CD4-positive, alpha-beta T cell treated with Interferon alpha-2 for 1 hour (primary cell): ENCODE results near the gene TOMT.
"Not testable (repeated sequence)": the region's sequence is repeated elsewhere in the genome, so short reads cannot be mapped to it uniquely, and the experiment has no call there.

Experiments
- DNase-seq, 2 donors: peaks; one replicate each; pipeline ENCODE4 v3.0.0-alpha.2; 2020 to 2022

Gene TOMT

GRCh38 chr11:72129381-72129780 is 23.7 kb downstream of the TOMT start:
- DNase-seq: no peak

GRCh38 chr11:72132646-72133045 is 26.9 kb downstream of the TOMT start:
- no peak for DNase-seq

GRCh38 chr11:72135473-72135872 is 29.7 kb downstream of the TOMT start, which contains the start of gene FOLR3:
Gene FOLR3, plus strand, starts transcription at chr11:72135725. Its CDS starts 228 bp downstream, at chr11:72135953.
- DNase-seq: not testable (repeated sequence)

- no peak for DNase-seq
Observed at GRCh38 chr11:72135891-72136683, 30.4 kb downstream of the TOMT start.

GRCh38 chr11:72136684-72137262 is 31.0 kb downstream of the TOMT start:
- no peak for DNase-seq

- DNase-seq: no peak
Observed at GRCh38 chr11:72138821-72139390, 33.2 kb downstream of the TOMT start.

GRCh38 chr11:72139500-72139899 is 33.8 kb downstream of the TOMT start:
- DNase-seq: no peak

- DNase-seq: no peak
Observed at GRCh38 chr11:72140661-72141060, 34.9 kb downstream of the TOMT start.

GRCh38 chr11:72141066-72141465 is 35.3 kb downstream of the TOMT start:
- no peak for DNase-seq

- DNase-seq: not testable (repeated sequence)
Observed at GRCh38 chr11:72142086-72142485, 36.4 kb downstream of the TOMT start.

- not testable (repeated sequence) for DNase-seq
Observed at GRCh38 chr11:72142543-72142942, 36.8 kb downstream of the TOMT start.

- DNase-seq: no peak
Observed at GRCh38 chr11:72144807-72145565, 39.3 kb downstream of the TOMT start.

- DNase-seq: no peak
Observed at GRCh38 chr11:72146625-72147024, 40.9 kb downstream of the TOMT start.

- no peak for DNase-seq
Observed at GRCh38 chr11:72150882-72151281, 45.2 kb downstream of the TOMT start.

- not testable (repeated sequence) for DNase-seq
Observed at GRCh38 chr11:72153874-72154273, 48.1 kb downstream of the TOMT start.

GRCh38 chr11:72154816-72155215 is 49.1 kb downstream of the TOMT start:
- no peak for DNase-seq

GRCh38 chr11:72155751-72156150 is 50.0 kb downstream of the TOMT start:
- no peak for DNase-seq

- no peak for DNase-seq
Observed at GRCh38 chr11:72157131-72157530, 51.4 kb downstream of the TOMT start.
